Cardiac muscle cell (in vitro differentiated cells and primary cell): Measurements from ENCODE around the gene OTOF. TPM values are rescaled to one million over a fixed set of nuclear protein-coding genes. Genes with fewer than 3 reads are reported as not detected.

Experiments used
- DNase-seq, 2 donors: peaks; one replicate each; pipeline versions ENCODE4 v3.0.0 to v3.0.0-alpha.2; 2010 to 2017; ENCODE audit warnings: low read depth in 1 of 2, low spot score in 1 of 2
- H3K27ac ChIP-seq: fragments of 200-600 bp; sonication (generic); 2 replicates; pipeline ENCODE4 v1.5.1; 2016
- H3K27me3 ChIP-seq: fragments of 200-600 bp; sonication (generic); 2 replicates; pipeline ENCODE4 v1.6.0; 2016; ENCODE audit warnings: control low read depth
- H3K36me3 ChIP-seq: fragments of 200-600 bp; sonication (generic); 2 replicates; pipeline ENCODE4 v1.5.1; 2016; ENCODE audit warnings: control low read depth
- H3K4me1 ChIP-seq: fragments of 200-600 bp; sonication (generic); 2 replicates; pipeline ENCODE4 v1.8.1; 2017; ENCODE audit warnings: low read depth, mild to moderate bottlenecking, mixed run types
- H3K4me3 ChIP-seq: fragments of 200-600 bp; sonication (generic); 2 replicates; pipeline ENCODE4 v1.5.1; 2016; ENCODE audit warnings: mild to moderate bottlenecking
- H3K9me3 ChIP-seq: fragments of 200-600 bp; sonication (generic); 2 replicates; pipeline ENCODE4 v1.5.1; 2017; ENCODE audit warnings: low read depth, mild to moderate bottlenecking, control low read depth
- CTCF ChIP-seq: IDR thresholded peaks from 2 replicates; pipeline ENCODE4 v1.5.1; 2012; ENCODE audit warnings: low read depth, mild to moderate bottlenecking, low read length
- polyA plus RNA-seq: library from polyadenylated mRNA; unstranded; fragments of >200 nt; fragmentation: Nextera tagmentation; extraction: Ambion mirVana; gene quantifications from 2 replicates; pipeline ENCODE4 v1.2.1, GENCODE V29; 2016
- total RNA-seq: library from RNA; depleted of rRNA; stranded (reverse); fragments of >200 nt; gene quantifications from 2 replicates; pipeline ENCODE4 v1.2.3, GENCODE V29; 2016

OTOF gene
- total and polyA plus RNA-seq, 2 experiments from 2014 or later = not detected

GRCh38 chr2:26414311-26414710, 63.6 kb downstream of the OTOF start:
- Histone ChIP-seq H3K4me1 (no peaks in the 10 kb centered on the region), H3K27me3 (no peaks in the 10 kb centered on the region), H3K9me3 (no peaks in the 10 kb centered on the region), H3K27ac (no peak overlapping the region), H3K4me3 (no peak overlapping the region), H3K36me3 (no peaks in the 10 kb centered on the region)
- DNase-seq = no peak
- no peak for TF ChIP-seq CTCF

- no peaks in the 10 kb centered on the region for H3K27me3 ChIP-seq
- H3K9me3 ChIP-seq = no peaks in the 10 kb centered on the region
- no peak overlapping the region for H3K4me3 ChIP-seq
- DNase-seq = peak in 1 of 2 donors; percentile 39
- no peak for TF ChIP-seq CTCF
- H3K4me1 ChIP-seq = no peaks in the 10 kb centered on the region
- H3K36me3 ChIP-seq = no peaks in the 10 kb centered on the region
- H3K27ac ChIP-seq = no peak overlapping the region
Observed at GRCh38 chr2:26412091-26412673, 65.7 kb downstream of the OTOF start.

- Histone ChIP-seq H3K4me1 (no peaks in the 10 kb centered on the region), H3K36me3 (no peaks in the 10 kb centered on the region), H3K4me3 (no peak overlapping the region), H3K27ac (no peak overlapping the region), H3K27me3 (no peaks in the 10 kb centered on the region), H3K9me3 (no peaks in the 10 kb centered on the region)
- TF ChIP-seq CTCF = no peak
- no peak for DNase-seq
Observed at GRCh38 chr2:26411419-26411818, 66.5 kb downstream of the OTOF start.

GRCh38 chr2:26410764-26411243, 67.1 kb downstream of the OTOF start:
- Histone ChIP-seq H3K27me3 (no peaks in the 10 kb centered on the region), H3K4me1 (no peaks in the 10 kb centered on the region), H3K27ac (no peak overlapping the region), H3K9me3 (no peaks in the 10 kb centered on the region), H3K36me3 (no peaks in the 10 kb centered on the region), H3K4me3 (no peak overlapping the region)
- no peak for TF ChIP-seq CTCF
- no peak for DNase-seq

- no peak for DNase-seq
Observed at GRCh38 chr2:26409785-26410184, 68.1 kb downstream of the OTOF start.

More at GRCh38 chr2:26409785-26410184, 68.1 kb downstream of the OTOF start:
- Histone ChIP-seq H3K9me3 (no peaks in the 10 kb centered on the region), H3K36me3 (no peaks in the 10 kb centered on the region), H3K27me3 (no peaks in the 10 kb centered on the region), H3K4me1 (no peaks in the 10 kb centered on the region), H3K27ac (no peak overlapping the region), H3K4me3 (no peak overlapping the region)
- no peak for TF ChIP-seq CTCF
